K562 (cell line): ENCODE data around the gene FAM234A. TPM values are rescaled to one million over a fixed set of nuclear protein-coding genes. Genes with fewer than 3 reads are reported as not detected.
A peak's percentile ranks its signal among the peaks of the same experiment; 100 is the strongest.

Experiments used
- ATAC-seq: fragments of 200-7000 bp; cut with Tn5 transposase; 3 replicates; pipeline ENCODE4 v1.9.1; 2020; ENCODE audit warnings: moderate library complexity
- BruUV-seq: library from RNA; stranded (reverse); fragments of 400-500 nt; replicated peaks from 2 replicates; lab custom pipeline; 2021; lab: Mats Ljungman, UMichigan
- CTCF ChIA-PET: fragments of 300-600 bp; formaldehyde crosslinking; extraction: SDS; loops from one replicate; lab custom pipeline; 2021; ENCODE audit warnings: low intra/inter-chr PET ratio; lab: Yijun Ruan, JAX
- POLR2A ChIA-PET: fragments of 300-600, 350-650 bp; sonication (Branson Sonifier 250); formaldehyde crosslinking; extraction: SDS; loops from one replicate; lab custom pipeline; 2021; ENCODE audit warnings: antibody characterized with exemption, inconsistent platforms; lab: Yijun Ruan, JAX
- DNase-seq, 4 experiments: peaks; one replicate each; pipeline versions ENCODE4 v3.0.0 to v3.0.0-alpha.2; 2011 to 2018; ENCODE audit warnings: low spot score in 3 of 4, mixed read lengths in 3 of 4; ENCODE audit errors: extremely low read depth in 1 of 4
- FAIRE-seq: peaks from 2 replicates; lab custom pipeline; 2011; peaks lifted over from hg19 to GRCh38; lab: Jason Lieb, UNC
- H2AFZ ChIP-seq: 2 replicates; pipeline ENCODE4 v1.6.0; 2011; ENCODE audit warnings: low read depth, low read length, control low read depth, inconsistent platforms
- H3K27ac ChIP-seq: fragments of 200-600 bp; 3 replicates; pipeline ENCODE4 v1.8.0; 2011; ENCODE audit warnings: low read depth, mild to moderate bottlenecking, control low read depth, inconsistent platforms, low read length, moderate library complexity, mixed read lengths; ENCODE audit errors: extremely low read depth
- H3K27me3 ChIP-seq, 2 experiments: fragments of 300-600 bp in 1 of 2; 2 replicates in 1 of 2; 3 replicates in 1 of 2; pipeline versions ENCODE4 v1.6.0 to v1.8.0; 2011; ENCODE audit warnings: inconsistent platforms in 2 of 2, low read length in 2 of 2, mild to moderate bottlenecking in 1 of 2, mixed read lengths in 1 of 2, moderate library complexity in 1 of 2; ENCODE audit not compliant: control insufficient read depth in 2 of 2, insufficient read depth in 2 of 2
- H3K36me3 ChIP-seq: fragments of 300-600 bp; 3 replicates; pipeline ENCODE4 v1.8.0; 2011; ENCODE audit warnings: mild to moderate bottlenecking, low read length, inconsistent platforms; ENCODE audit not compliant: control insufficient read depth, insufficient read depth
- H3K4me1 ChIP-seq, 2 experiments: fragments of 200-600 bp in 1 of 2; replicated peaks in 1 of 2; 2 replicates in 1 of 2; 3 replicates in 1 of 2; pipeline versions ENCODE4 v1.5.1 to v1.8.0; 2011; ENCODE audit warnings: inconsistent platforms in 2 of 2, low read length in 2 of 2, mild to moderate bottlenecking in 1 of 2, mixed read lengths in 1 of 2, moderate library complexity in 1 of 2; ENCODE audit not compliant: control insufficient read depth in 2 of 2, insufficient read depth in 2 of 2
- H3K4me2 ChIP-seq: 2 replicates; pipeline ENCODE4 v1.6.1; 2011; ENCODE audit warnings: low read length, control low read depth, inconsistent platforms, mixed read lengths; ENCODE audit not compliant: insufficient read depth
- H3K4me3 ChIP-seq: fragments of 200-600 bp; sonication (generic), shearing (Covaris generic); 2 replicates; pipeline ENCODE4 v1.5.1; 2016; ENCODE audit warnings: control low read depth, inconsistent platforms
- H3K79me2 ChIP-seq: fragments of 200-600 bp; 3 replicates; pipeline ENCODE4 v1.8.0; 2011; ENCODE audit warnings: low read length, inconsistent platforms; ENCODE audit not compliant: control insufficient read depth, insufficient read depth
- H3K9ac ChIP-seq, 2 experiments: 2 replicates each; pipeline versions ENCODE4 v1.6.0 to v1.6.1; 2011; ENCODE audit warnings: low read depth in 2 of 2, low read length in 2 of 2, control low read depth in 1 of 2, inconsistent platforms in 1 of 2, mild to moderate bottlenecking in 1 of 2, mixed read lengths in 1 of 2; ENCODE audit not compliant: insufficient read depth in 1 of 2
- H3K9me1 ChIP-seq: one replicate; pipeline ENCODE4 v1.6.0; 2011; ENCODE audit warnings: inconsistent platforms, mild to moderate bottlenecking, low read length, moderate library complexity; ENCODE audit not compliant: control insufficient read depth, insufficient read depth
- H3K9me3 ChIP-seq: replicated peaks from 2 replicates; pipeline ENCODE4 v1.5.1; 2011; ENCODE audit warnings: low read depth, low read length, inconsistent platforms; ENCODE audit not compliant: control insufficient read depth, insufficient read depth
- H4K20me1 ChIP-seq: replicated peaks from 2 replicates; pipeline ENCODE4 v1.6.1; 2011; ENCODE audit warnings: low read length, inconsistent platforms, mixed read lengths; ENCODE audit not compliant: control insufficient read depth, insufficient read depth
- ZBTB17 ChIP-seq: fragments of 450-650 bp; formaldehyde crosslinking; IDR thresholded peaks from 2 replicates; pipeline ENCODE4 v1.4.0; 2020; ENCODE audit warnings: mild to moderate bottlenecking
- ZNF277 ChIP-seq: fragments of 250-450 bp; sonication (Bioruptor Pico); IDR thresholded peaks from 2 replicates; pipeline ENCODE4 v1.8.0; 2022; ENCODE audit warnings: inconsistent platforms, mild to moderate bottlenecking, moderate library complexity, borderline replicate concordance
- WGBS: fragments of 100-300 bp; shearing (Covaris generic); methylation state at CpG from one replicate; pipeline ENCODE4 v1.1.6; 2016; ENCODE audit warnings: low coverage, mixed read lengths; ENCODE audit not compliant: insufficient coverage; ENCODE audit errors: missing lambda C conversion rate; 5-methylcytosine and 5-hydroxymethylcytosine counted together
- in situ Hi-C: fragments of 300-500 bp; cut with MboI; formaldehyde crosslinking; loops from 4 replicates; pipeline ENCODE4 v1.15.0; 2018; ENCODE audit warnings: inconsistent platforms, mixed read lengths
- intact Hi-C: fragments of 100-400 bp; cut with micrococcal nuclease; formaldehyde crosslinking; loops from 2 replicates; pipeline ENCODE4 v1.14.2; 2022
- polyA plus RNA-seq, 8 experiments: library from polyadenylated mRNA; depleted of rRNA in 4 of 8; stranded (reverse) in 5 of 8; unstranded in 3 of 8; fragments of >200 nt; fragmentation: Nextera tagmentation in 2 of 8; fragmentation: Illumina TruSeq in 1 of 8; extraction: Ambion mirVana in 2 of 8; extraction: Trizol in 1 of 8; gene quantifications; 2 replicates each; pipeline versions ENCODE4 v1.2.1 to v1.2.3, GENCODE V29; 2011 to 2014; ENCODE audit warnings: inconsistent platforms in 1 of 8, missing spikeins in 1 of 8
- total RNA-seq, 7 experiments: library from RNA; depleted of rRNA in 6 of 7; stranded (reverse); fragments of >200 nt in 6 of 7; fragmentation: Illumina TruSeq in 2 of 7; extraction: Trizol in 2 of 7; gene quantifications; 2 replicates each; pipeline versions ENCODE4 v1.2.1 to v1.2.3, GENCODE V29; 2011 to 2021; ENCODE audit warnings: low replicate concordance in 1 of 7

The FAM234A gene
- total and polyA plus RNA-seq, 9 of the 15 experiments (the other 6 are each of a cell fraction or from before 2014, with no cell fraction given) = 1.0 to 47.9 (median 15.0) TPM

GRCh38 chr16:220021-220420, 14.6 kb upstream of the FAM234A start:
- H3K9me1 ChIP-seq = no peaks in the 10 kb centered on the region
- ATAC-seq = no peak
- no peak overlapping the region for H3K27ac ChIP-seq
- H3K9ac ChIP-seq = no peak overlapping the region
- 91% methylated on average over 4 of the region's 4 CpGs for WGBS
- intact Hi-C loops = no loop called here
- H4K20me1 ChIP-seq = no peaks in the 10 kb centered on the region
- no peak for TF ChIP-seq ZBTB17 (CRISPR knock-in tag)
- peak; percentile 89 for TF ChIP-seq ZNF277
- TSS peak; percentile 25 for BruUV-seq
- no peak overlapping the region for H3K4me2 ChIP-seq
- H3K36me3 ChIP-seq = peaks cover 85% of the 10 kb centered on the region
- no peaks in the 10 kb centered on the region for H3K4me1 ChIP-seq
- DNase-seq = no peak
- peaks cover 54% of the 10 kb centered on the region for H3K79me2 ChIP-seq
- H3K27me3 ChIP-seq = no peaks in the 10 kb centered on the region
- FAIRE-seq = no peak
- H3K9me3 ChIP-seq = no peaks in the 10 kb centered on the region
- ChIA-PET POLR2A (interaction anchor here (0.9 to 1.8 kb wide), 4 partner anchors 8 to 39 kb away, joined by 3 to 9 read pairs (median 4); partner anchors contain the start of genes HBQ1 and LUC7L), CTCF (no interaction called here)
- in situ Hi-C loops = no loop called here
- H2AFZ ChIP-seq = no peak overlapping the region
- H3K4me3 ChIP-seq = no peak overlapping the region
